Endodermal cell (in vitro differentiated cells): Measurements from ENCODE around the gene ATG2A. TPM values are rescaled to one million over a fixed set of nuclear protein-coding genes. Genes with fewer than 3 reads are reported as not detected.
A peak's percentile ranks its signal among the peaks of the same experiment; 100 is the strongest.

ENCODE experiments used
- DNase-seq: peaks from one replicate; pipeline ENCODE4 v3.0.0-alpha.2; 2017
- H3K27ac ChIP-seq: 2 replicates; pipeline ENCODE4 v1.5.1; 2013; ENCODE audit warnings: mild to moderate bottlenecking, low read depth, low read length, moderate library complexity
- H3K27me3 ChIP-seq: 2 replicates; pipeline ENCODE4 v1.6.1; 2013; ENCODE audit warnings: mild to moderate bottlenecking, low read length, moderate library complexity; ENCODE audit not compliant: insufficient read depth, control insufficient read depth, poor library complexity, severe bottlenecking
- H3K36me3 ChIP-seq: 2 replicates; pipeline ENCODE4 v1.7.0; 2013; ENCODE audit warnings: mild to moderate bottlenecking, low read length, moderate library complexity; ENCODE audit not compliant: control insufficient read depth, insufficient read depth
- H3K4me1 ChIP-seq: one replicate; pipeline ENCODE4 v1.7.0; 2013; ENCODE audit warnings: low read length; ENCODE audit not compliant: control insufficient read depth, insufficient read depth
- H3K4me3 ChIP-seq: 2 replicates; pipeline ENCODE4 v1.5.1; 2013; ENCODE audit warnings: mild to moderate bottlenecking, low read length, moderate library complexity
- H3K9ac ChIP-seq: 2 replicates; pipeline ENCODE4 v1.6.1; 2013; ENCODE audit warnings: mild to moderate bottlenecking, low read length, moderate library complexity; ENCODE audit not compliant: poor library complexity, severe bottlenecking; ENCODE audit errors: extremely low read depth
- H3K9me3 ChIP-seq: 2 replicates; pipeline ENCODE4 v1.6.1; 2013; ENCODE audit warnings: mild to moderate bottlenecking, low read length, moderate library complexity; ENCODE audit not compliant: control insufficient read depth
- H3K27ac Mint-ChIP-seq: 2 replicates; pipeline ENCODE4 v1.8.0; 2020; ENCODE audit warnings: mixed read lengths
- H3K27me3 Mint-ChIP-seq: 2 replicates; pipeline ENCODE4 v1.8.0; 2021; ENCODE audit warnings: mild to moderate bottlenecking, mixed read lengths; ENCODE audit not compliant: insufficient read depth
- H3K36me3 Mint-ChIP-seq: 2 replicates; pipeline ENCODE4 v1.8.0; 2020; ENCODE audit warnings: low read depth, mixed read lengths
- H3K4me1 Mint-ChIP-seq: 2 replicates; pipeline ENCODE4 v1.8.0; 2020; ENCODE audit warnings: mixed read lengths
- H3K4me3 Mint-ChIP-seq: 2 replicates; pipeline ENCODE4 v1.8.0; 2020; ENCODE audit warnings: mild to moderate bottlenecking, moderate library complexity, mixed read lengths
- H3K9me3 Mint-ChIP-seq: 2 replicates; pipeline ENCODE4 v1.8.0; 2020; ENCODE audit warnings: mild to moderate bottlenecking, mixed read lengths
- WGBS, 2 experiments: methylation state at CpG; one replicate each; pipeline versions ENCODE4 v1.1.5 to v1.1.7; 2013; ENCODE audit warnings: missing lambda C conversion rate in 2 of 2, mixed read lengths in 1 of 2; ENCODE audit not compliant: insufficient coverage in 1 of 2, insufficient read length in 1 of 2; 5-methylcytosine and 5-hydroxymethylcytosine counted together
- total RNA-seq, 2 donors: library from RNA; stranded (reverse); fragmentation: NEBNext Ultra II Directional in 1 of 2; extraction: Animal tissue kit (Norgen Biotek cat#: 25700) in 1 of 2; gene quantifications; 2 replicates in 1 of 2; 3 replicates in 1 of 2; pipeline ENCODE4 v1.2.1, GENCODE V29; 2021
- TF ChIP-seq, protein P1 (sequence below): fragments of 200-600 bp; sonication (generic); conservative IDR thresholded peaks from 2 replicates; pipeline ENCODE4 v1.5.0; 2021; ENCODE audit warnings: antibody characterized with exemption, mild to moderate bottlenecking

Gene ATG2A
- total RNA-seq, 2 donors from 2014 or later = 17.0 to 23.0 TPM

- H3K4me3 ChIP-seq = peak overlapping the region; percentile 96
- peaks cover 5% of the 10 kb centered on the region for H3K36me3 ChIP-seq
- peaks cover 28% of the 10 kb centered on the region for H3K4me1 Mint-ChIP-seq
- no peaks in the 10 kb centered on the region for H3K4me1 ChIP-seq
- H3K4me3 Mint-ChIP-seq = peak overlapping the region; percentile 88
- no peaks in the 10 kb centered on the region for H3K27me3 ChIP-seq
- peak overlapping the region; percentile 70 for H3K27ac Mint-ChIP-seq
- 0 to 1% methylated on average over 11 to 21 of the region's 21 CpGs for WGBS, 2 experiments
- peak overlapping the region; percentile 71 for H3K9ac ChIP-seq
- H3K27ac ChIP-seq = no peak overlapping the region
- H3K36me3 Mint-ChIP-seq = peaks cover 8% of the 10 kb centered on the region
- H3K9me3 Mint-ChIP-seq = no peaks in the 10 kb centered on the region
- no peaks in the 10 kb centered on the region for H3K9me3 ChIP-seq
- DNase-seq = no peak
- TF ChIP-seq, protein P1, sequence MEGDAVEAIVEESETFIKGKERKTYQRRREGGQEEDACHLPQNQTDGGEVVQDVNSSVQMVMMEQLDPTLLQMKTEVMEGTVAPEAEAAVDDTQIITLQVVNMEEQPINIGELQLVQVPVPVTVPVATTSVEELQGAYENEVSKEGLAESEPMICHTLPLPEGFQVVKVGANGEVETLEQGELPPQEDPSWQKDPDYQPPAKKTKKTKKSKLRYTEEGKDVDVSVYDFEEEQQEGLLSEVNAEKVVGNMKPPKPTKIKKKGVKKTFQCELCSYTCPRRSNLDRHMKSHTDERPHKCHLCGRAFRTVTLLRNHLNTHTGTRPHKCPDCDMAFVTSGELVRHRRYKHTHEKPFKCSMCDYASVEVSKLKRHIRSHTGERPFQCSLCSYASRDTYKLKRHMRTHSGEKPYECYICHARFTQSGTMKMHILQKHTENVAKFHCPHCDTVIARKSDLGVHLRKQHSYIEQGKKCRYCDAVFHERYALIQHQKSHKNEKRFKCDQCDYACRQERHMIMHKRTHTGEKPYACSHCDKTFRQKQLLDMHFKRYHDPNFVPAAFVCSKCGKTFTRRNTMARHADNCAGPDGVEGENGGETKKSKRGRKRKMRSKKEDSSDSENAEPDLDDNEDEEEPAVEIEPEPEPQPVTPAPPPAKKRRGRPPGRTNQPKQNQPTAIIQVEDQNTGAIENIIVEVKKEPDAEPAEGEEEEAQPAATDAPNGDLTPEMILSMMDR = no peak
- H3K27me3 Mint-ChIP-seq = peaks cover 3% of the 10 kb centered on the region
Measured at GRCh38 chr11:64878223-64878493, 38.9 kb downstream of the ATG2A start.

- H3K27ac ChIP-seq = no peak overlapping the region
- Mint-ChIP-seq H3K4me1 (peaks cover 28% of the 10 kb centered on the region), H3K27me3 (peaks cover 3% of the 10 kb centered on the region), H3K27ac (peak overlapping the region; percentile 70), H3K36me3 (peaks cover 12% of the 10 kb centered on the region), H3K4me3 (peak overlapping the region; percentile 88), H3K9me3 (no peaks in the 10 kb centered on the region)
- H3K36me3 ChIP-seq = peaks cover 9% of the 10 kb centered on the region
- peak overlapping the region; percentile 71 for H3K9ac ChIP-seq
- TF ChIP-seq, protein P1 = no peak
- no peaks in the 10 kb centered on the region for H3K27me3 ChIP-seq
- DNase-seq = peak; percentile 62
- H3K4me3 ChIP-seq = peak overlapping the region; percentile 96
- H3K9me3 ChIP-seq = no peaks in the 10 kb centered on the region
- H3K4me1 ChIP-seq = no peaks in the 10 kb centered on the region
- WGBS, 2 experiments = 0 to 4% methylated on average over 13 to 41 of the region's 41 CpGs
Measured at GRCh38 chr11:64877390-64878222, 39.4 kb downstream of the ATG2A start.

DNA sequence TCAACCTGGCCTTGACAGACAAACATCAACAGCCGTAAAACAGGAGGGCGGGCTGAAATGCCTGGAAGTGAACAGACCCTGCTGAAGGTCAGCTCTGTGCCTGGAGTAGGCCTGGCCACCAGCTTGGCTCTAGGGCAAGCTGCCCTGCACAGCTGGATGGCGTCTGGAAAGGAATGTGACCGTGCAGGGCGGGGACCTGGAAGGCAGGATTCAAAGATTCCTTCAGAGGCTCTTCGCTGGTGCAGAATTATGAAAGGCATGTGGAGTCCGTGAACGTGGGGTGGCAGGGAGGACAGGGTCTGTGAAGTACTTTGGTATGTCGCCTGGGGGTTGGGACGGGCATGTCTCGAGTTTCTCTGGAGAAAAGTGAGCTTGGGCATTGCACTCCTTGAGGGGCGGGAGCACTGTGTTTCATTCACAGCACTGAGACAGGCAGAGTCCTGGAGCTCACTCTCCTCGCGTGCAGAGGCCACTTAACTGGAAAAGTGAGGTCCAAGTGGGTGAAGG, 40.1 kb downstream of the ATG2A start:
- no peak for DNase-seq
- H3K9me3 Mint-ChIP-seq = no peaks in the 10 kb centered on the region
- no peak overlapping the region for H3K27ac Mint-ChIP-seq
- Histone ChIP-seq H3K27ac (no peak overlapping the region), H3K27me3 (no peaks in the 10 kb centered on the region), H3K36me3 (peaks cover 12% of the 10 kb centered on the region), H3K9ac (no peak overlapping the region), H3K4me1 (no peaks in the 10 kb centered on the region), H3K4me3 (peak overlapping the region; percentile 96), H3K9me3 (no peaks in the 10 kb centered on the region)
- peaks cover 28% of the 10 kb centered on the region for H3K4me1 Mint-ChIP-seq
- peaks cover 3% of the 10 kb centered on the region for H3K27me3 Mint-ChIP-seq
- TF ChIP-seq, protein P1 = no peak
- peak overlapping the region; percentile 88 for H3K4me3 Mint-ChIP-seq
- H3K36me3 Mint-ChIP-seq = peaks cover 14% of the 10 kb centered on the region
- whole genome bisulfite sequencing, 2 experiments = 64 to 69% methylated on average over 13 to 14 of the region's 14 CpGs
